Activated CD8-positive, alpha-beta memory T cell treated with anti-CD3 and anti-CD28 coated beads, Interleukin-2, amount 50 U/mL, for 24 hours (primary cell): ENCODE results near the gene CCDC63.

Experiments
- DNase-seq: peaks from one replicate; pipeline ENCODE4 v3.0.0-alpha.2; 2020; ENCODE audit errors: extremely low read depth

The CCDC63 gene

GRCh38 chr12:110885152-110885840 lies 38.5 kb downstream of the CCDC63 start:
- no peak for DNase-seq

GRCh38 chr12:110888256-110888991 lies 41.6 kb downstream of the CCDC63 start:
- no peak for DNase-seq

GRCh38 chr12:110889361-110889760 lies 42.6 kb downstream of the CCDC63 start:
- no peak for DNase-seq

GRCh38 chr12:110893956-110894355 lies 47.2 kb downstream of the CCDC63 start:
- no peak for DNase-seq

GRCh38 chr12:110896559-110896958 lies 49.8 kb downstream of the CCDC63 start:
- DNase-seq, result no peak

- no peak for DNase-seq
Measured at GRCh38 chr12:110901401-110901800, 54.6 kb downstream of the CCDC63 start.

- DNase-seq, result no peak
Measured at GRCh38 chr12:110903511-110903910, 56.7 kb downstream of the CCDC63 start.

GRCh38 chr12:110906083-110906482 lies 59.3 kb downstream of the CCDC63 start:
- no peak for DNase-seq

- DNase-seq, result no peak
Measured at GRCh38 chr12:110906516-110906915, 59.7 kb downstream of the CCDC63 start.

GRCh38 chr12:110906985-110907384 lies 60.2 kb downstream of the CCDC63 start:
- no peak for DNase-seq

- no peak for DNase-seq
Measured at GRCh38 chr12:110907583-110907982, 60.8 kb downstream of the CCDC63 start.

- DNase-seq, result no peak
Measured at GRCh38 chr12:110908377-110909152, 61.8 kb downstream of the CCDC63 start.

- no peak for DNase-seq
Measured at GRCh38 chr12:110912263-110912662, 65.5 kb downstream of the CCDC63 start.

GRCh38 chr12:110913119-110914056 lies 66.6 kb downstream of the CCDC63 start:
- DNase-seq, result no peak

GRCh38 chr12:110916295-110916875 lies 69.6 kb downstream of the CCDC63 start:
- no peak for DNase-seq

GRCh38 chr12:110917467-110917866 lies 70.7 kb downstream of the CCDC63 start:
- no peak for DNase-seq

GRCh38 chr12:110917961-110918360 lies 71.2 kb downstream of the CCDC63 start:
- no peak for DNase-seq

- no peak for DNase-seq
Measured at GRCh38 chr12:110919720-110920119, 72.9 kb downstream of the CCDC63 start.

GRCh38 chr12:110920324-110920910 lies 73.6 kb downstream of the CCDC63 start, which contains the start of gene MYL2:
MYL2 (minus strand) TSS chr12:110920579; CDS start chr12:110920529, 50 bp downstream.
- no peak for DNase-seq

- DNase-seq, result no peak
Measured at GRCh38 chr12:110921262-110921661, 74.5 kb downstream of the CCDC63 start.

GRCh38 chr12:110922652-110923051 lies 75.9 kb downstream of the CCDC63 start:
- DNase-seq, result no peak
